SK-N-MC (cell line): ENCODE measurements around the gene DNAJC16.

ENCODE experiments used
- DNase-seq: peaks from one replicate; pipeline ENCODE4 v3.0.0-alpha.2; 2011; ENCODE audit warnings: low read depth, low spot score
- H3K27ac ChIP-seq: fragments of 200-600 bp; sonication (generic); 2 replicates; pipeline ENCODE4 v1.5.1; 2016; ENCODE audit warnings: mixed run types
- H3K36me3 ChIP-seq: fragments of 200-600 bp; sonication (generic); 2 replicates; pipeline ENCODE4 v1.6.1; 2017; ENCODE audit warnings: antibody characterized with exemption, low read length, mixed read lengths; ENCODE audit not compliant: insufficient read depth
- H3K4me3 ChIP-seq: fragments of 200-600 bp; sonication (generic); 2 replicates; pipeline ENCODE4 v1.5.1; 2016
- H3K9ac ChIP-seq: fragments of 200-600 bp; sonication (generic); 2 replicates; pipeline ENCODE4 v1.8.0; 2017; ENCODE audit warnings: mixed run types, mixed read lengths; ENCODE audit not compliant: insufficient read length
- H3K9me3 ChIP-seq: fragments of 200-600 bp; sonication (generic); 2 replicates; pipeline ENCODE4 v1.6.1; 2017; ENCODE audit warnings: low read depth, mild to moderate bottlenecking, antibody characterized with exemption, low read length, moderate library complexity, mixed read lengths
- EZH2 ChIP-seq: fragments of 200-600 bp; sonication (generic); IDR thresholded peaks from one replicate; pipeline ENCODE4 v1.6.1; 2017; ENCODE audit warnings: antibody characterized with exemption
- FOXP2 ChIP-seq: optimal IDR thresholded peaks from 2 replicates; pipeline ENCODE3; 2011; ENCODE audit warnings: mild to moderate bottlenecking, moderate library complexity; ENCODE audit not compliant: insufficient read depth; ENCODE audit errors: extremely low read length, control extremely low read depth
- POLR2AphosphoS5 ChIP-seq: IDR thresholded peaks from 2 replicates; pipeline ENCODE4 v1.6.1; 2012; ENCODE audit warnings: mild to moderate bottlenecking, low read depth, low read length, borderline replicate concordance

Gene DNAJC16

GRCh38 chr1:15525050-15526020 is 1.3 kb upstream of the DNAJC16 start:
- Histone ChIP-seq H3K9ac (peak overlapping the region; percentile 59), H3K27ac (peak overlapping the region; percentile 44), H3K9me3 (no peaks in the 10 kb centered on the region), H3K4me3 (peak overlapping the region; percentile 96), H3K36me3 (no peaks in the 10 kb centered on the region)
- TF ChIP-seq POLR2AphosphoS5: no peak
- peak; percentile 94 for DNase-seq

DNA sequence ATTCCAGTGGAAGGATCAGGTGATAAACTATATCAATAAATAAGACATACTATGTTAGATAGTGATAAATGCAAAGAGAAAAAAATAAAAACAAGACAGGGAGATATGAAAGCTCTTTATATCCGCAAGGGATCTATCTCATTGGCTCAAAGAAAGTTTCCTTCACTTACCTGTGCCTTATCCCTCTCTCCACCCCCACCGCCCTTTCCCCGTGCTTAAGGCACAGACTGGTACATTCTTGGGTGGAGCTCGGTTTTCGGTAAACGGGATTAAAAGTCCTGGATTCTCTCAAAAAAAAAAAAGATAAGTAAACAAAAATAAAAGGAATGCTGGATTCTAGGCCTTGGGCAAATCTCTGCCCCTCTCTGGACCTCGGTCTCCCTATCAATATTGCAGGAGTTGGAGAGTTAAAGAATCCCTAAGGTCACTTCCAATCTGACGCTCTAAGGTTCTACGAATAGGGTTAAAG is 593 bp upstream of the DNAJC16 start:
- H3K27ac ChIP-seq: peak overlapping the region; percentile 44
- no peaks in the 10 kb centered on the region for H3K9me3 ChIP-seq
- peak overlapping the region; percentile 59 for H3K9ac ChIP-seq
- no peak for TF ChIP-seq POLR2AphosphoS5
- TF ChIP-seq EZH2: no peak
- TF ChIP-seq FOXP2: no peak
- H3K36me3 ChIP-seq: no peaks in the 10 kb centered on the region
- DNase-seq: no peak
- peak overlapping the region; percentile 96 for H3K4me3 ChIP-seq

GRCh38 chr1:15531003-15531402 is 4.4 kb downstream of the DNAJC16 start:
- H3K9ac ChIP-seq: no peak overlapping the region
- no peak overlapping the region for H3K27ac ChIP-seq
- TF ChIP-seq POLR2AphosphoS5 (no peak), FOXP2 (no peak), EZH2 (no peak)
- no peak overlapping the region for H3K4me3 ChIP-seq
- H3K9me3 ChIP-seq: no peaks in the 10 kb centered on the region
- no peaks in the 10 kb centered on the region for H3K36me3 ChIP-seq
- DNase-seq: no peak

GRCh38 chr1:15531682-15532081 is 5.0 kb downstream of the DNAJC16 start:
- no peak for DNase-seq
- H3K27ac ChIP-seq: no peak overlapping the region
- H3K9ac ChIP-seq: no peak overlapping the region
- H3K4me3 ChIP-seq: no peak overlapping the region
- H3K36me3 ChIP-seq: no peaks in the 10 kb centered on the region
- TF ChIP-seq FOXP2 (no peak), POLR2AphosphoS5 (no peak), EZH2 (no peak)
- no peaks in the 10 kb centered on the region for H3K9me3 ChIP-seq

DNA sequence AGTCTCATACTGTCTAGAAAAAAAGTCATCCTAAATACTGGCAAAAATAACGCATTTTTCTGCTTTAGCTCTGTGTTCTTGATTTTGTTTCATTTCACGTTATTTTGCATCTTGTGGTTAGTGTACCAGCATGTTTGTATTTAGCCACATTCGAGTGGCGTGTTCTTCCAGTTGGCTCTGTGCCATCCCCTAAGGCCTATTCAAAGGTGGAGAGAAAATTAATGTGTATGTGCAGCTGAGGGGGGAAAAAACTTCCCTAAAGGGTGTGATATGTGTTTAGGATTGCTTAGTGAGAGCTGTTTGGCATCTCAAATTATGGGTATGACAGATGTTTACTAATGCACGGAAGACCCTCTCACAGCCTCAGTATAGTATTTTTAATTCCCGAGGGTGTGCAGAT is 12.1 kb downstream of the DNAJC16 start:
- peak; percentile 42 for DNase-seq
- TF ChIP-seq POLR2AphosphoS5: no peak
- TF ChIP-seq EZH2: no peak
- TF ChIP-seq FOXP2: no peak
- peak overlapping the region; percentile 22; the same call in 1 of the 2 replicates for H3K27ac ChIP-seq

GRCh38 chr1:15540186-15540585 is 13.5 kb downstream of the DNAJC16 start:
- TF ChIP-seq POLR2AphosphoS5 (no peak), EZH2 (no peak), FOXP2 (no peak)
- no peak overlapping the region for H3K4me3 ChIP-seq
- no peaks in the 10 kb centered on the region for H3K9me3 ChIP-seq
- H3K9ac ChIP-seq: no peak overlapping the region
- H3K27ac ChIP-seq: no peak overlapping the region
- peaks cover 4% of the 10 kb centered on the region; the same call in 1 of the 2 replicates for H3K36me3 ChIP-seq
- DNase-seq: no peak

More for the DNA sequence above, 12.1 kb downstream of the DNAJC16 start:
- Histone ChIP-seq H3K9ac (no peak overlapping the region), H3K9me3 (no peaks in the 10 kb centered on the region), H3K4me3 (peak overlapping the region; percentile 29), H3K36me3 (peaks cover 4% of the 10 kb centered on the region; the same call in 1 of the 2 replicates)

DNA sequence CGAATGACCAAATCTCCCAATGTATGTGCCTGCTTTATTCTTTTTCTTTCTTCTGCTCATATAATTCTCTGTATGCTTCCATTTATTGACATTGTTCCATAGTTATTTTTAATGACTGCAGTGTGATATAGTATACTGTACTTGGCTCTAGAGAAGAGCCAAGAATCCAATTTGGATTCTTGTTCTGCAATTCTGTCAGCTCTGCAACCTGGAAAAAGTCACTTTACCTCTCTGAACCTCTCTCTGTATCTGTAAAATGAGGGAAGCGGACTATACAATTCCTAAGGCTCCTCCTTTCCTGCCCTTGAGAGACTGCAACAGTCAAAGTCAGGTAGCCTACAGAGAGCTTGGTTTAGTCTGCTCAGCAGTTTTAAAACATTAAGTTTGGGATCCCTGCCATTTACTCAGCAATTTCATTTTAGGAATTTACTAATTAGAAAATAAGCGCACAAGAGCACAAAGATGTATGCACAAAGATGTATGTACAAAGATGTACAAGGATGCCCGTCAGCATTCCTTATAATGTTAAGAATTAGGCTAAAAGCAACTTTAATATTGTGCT is 14.7 kb downstream of the DNAJC16 start:
- Histone ChIP-seq H3K9me3 (no peaks in the 10 kb centered on the region), H3K4me3 (no peak overlapping the region), H3K36me3 (peaks cover 8% of the 10 kb centered on the region; the same call in 1 of the 2 replicates), H3K9ac (no peak overlapping the region), H3K27ac (no peak overlapping the region)
- TF ChIP-seq POLR2AphosphoS5 (no peak), FOXP2 (no peak), EZH2 (no peak)
- DNase-seq: no peak

DNA sequence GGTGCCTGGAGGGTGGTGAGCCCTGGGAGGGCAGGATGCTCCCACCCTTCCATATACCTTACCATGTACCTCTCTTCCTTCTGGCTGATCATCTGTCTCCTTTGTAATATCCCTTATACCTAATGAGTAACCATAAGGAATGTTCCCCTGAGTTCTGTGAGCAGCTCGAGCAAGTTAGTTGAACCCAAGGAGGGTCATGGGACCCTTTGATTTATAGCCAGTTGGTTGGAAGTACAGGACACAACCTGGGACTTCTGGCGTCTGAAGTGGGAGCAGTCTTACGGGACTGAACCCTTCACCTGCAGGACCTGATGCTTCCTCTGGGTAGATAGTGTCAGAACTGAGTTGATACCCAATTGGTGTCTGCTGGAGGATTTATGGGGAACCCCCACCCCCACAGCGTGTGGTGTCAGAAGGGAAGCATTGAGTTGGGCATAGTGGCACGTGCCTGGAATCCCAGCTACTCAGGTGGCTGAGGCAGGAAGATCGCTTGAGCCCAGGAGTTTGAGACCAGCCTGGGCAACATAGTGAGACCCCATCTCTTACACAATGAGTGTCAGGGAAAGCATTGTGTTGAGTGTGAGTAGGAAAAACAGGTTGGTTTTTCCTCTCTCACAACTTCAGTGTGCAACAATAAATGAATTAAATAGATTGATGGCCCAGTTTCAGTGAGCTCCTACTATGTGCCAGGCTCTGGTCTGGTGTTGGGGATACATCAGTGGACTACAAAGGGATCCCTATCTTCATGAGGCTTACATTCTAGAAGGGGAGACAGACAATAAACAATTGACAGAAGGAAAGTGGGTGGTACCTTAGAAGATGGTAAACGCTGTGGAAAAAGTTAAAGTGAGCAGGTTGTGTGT is 16.0 kb downstream of the DNAJC16 start:
- H3K9ac ChIP-seq: no peak overlapping the region
- no peaks in the 10 kb centered on the region for H3K9me3 ChIP-seq
- TF ChIP-seq FOXP2: no peak
- no peak for TF ChIP-seq POLR2AphosphoS5
- no peak for TF ChIP-seq EZH2
- no peak for DNase-seq
- H3K27ac ChIP-seq: no peak overlapping the region
- H3K36me3 ChIP-seq: peaks cover 11% of the 10 kb centered on the region
- H3K4me3 ChIP-seq: no peak overlapping the region
